Endothelial cell (in vitro differentiated cells): Measurements from ENCODE around the gene SSTR3. TPM values are rescaled to one million over a fixed set of nuclear protein-coding genes. Genes with fewer than 3 reads are reported as not detected.

Experiments used
- DNase-seq: peaks from one replicate; pipeline ENCODE4 v3.0.0; 2021; ENCODE audit warnings: low spot score
- H3K27ac Mint-ChIP-seq: one replicate; pipeline ENCODE4 v1.8.0; 2021; ENCODE audit warnings: mixed read lengths, inconsistent platforms; ENCODE audit not compliant: unreplicated experiment
- H3K27me3 Mint-ChIP-seq: one replicate; pipeline ENCODE4 v1.8.0; 2021; ENCODE audit warnings: mild to moderate bottlenecking, moderate library complexity, mixed read lengths, inconsistent platforms; ENCODE audit not compliant: unreplicated experiment
- H3K36me3 Mint-ChIP-seq: one replicate; pipeline ENCODE4 v1.8.0; 2021; ENCODE audit warnings: mild to moderate bottlenecking, low read depth, mixed read lengths, inconsistent platforms; ENCODE audit not compliant: unreplicated experiment
- H3K4me1 Mint-ChIP-seq: one replicate; pipeline ENCODE4 v1.8.0; 2021; ENCODE audit warnings: mild to moderate bottlenecking, mixed read lengths, inconsistent platforms; ENCODE audit not compliant: unreplicated experiment
- H3K4me3 Mint-ChIP-seq: one replicate; pipeline ENCODE4 v1.8.0; 2021; ENCODE audit warnings: mild to moderate bottlenecking, mixed read lengths, inconsistent platforms; ENCODE audit not compliant: unreplicated experiment
- H3K9me3 Mint-ChIP-seq: one replicate; pipeline ENCODE4 v1.8.0; 2021; ENCODE audit warnings: mixed read lengths, inconsistent platforms; ENCODE audit not compliant: unreplicated experiment
- total RNA-seq: library from RNA; stranded (reverse); fragmentation: NEBNext Ultra II Directional; extraction: Animal tissue kit (Norgen Biotek cat#: 25700); gene quantifications from one replicate; pipeline ENCODE4 v1.2.1, GENCODE V29; 2021; ENCODE audit not compliant: unreplicated experiment
- TF ChIP-seq, protein P1 (sequence below): fragments of 200-600 bp; sonication (generic); IDR thresholded peaks from one replicate; pipeline ENCODE4 v1.5.0; 2021; ENCODE audit warnings: antibody characterized with exemption; ENCODE audit not compliant: unreplicated experiment

SSTR3 gene
- total RNA-seq, 1 donor from 2014 or later: 0.13 TPM

DNA sequence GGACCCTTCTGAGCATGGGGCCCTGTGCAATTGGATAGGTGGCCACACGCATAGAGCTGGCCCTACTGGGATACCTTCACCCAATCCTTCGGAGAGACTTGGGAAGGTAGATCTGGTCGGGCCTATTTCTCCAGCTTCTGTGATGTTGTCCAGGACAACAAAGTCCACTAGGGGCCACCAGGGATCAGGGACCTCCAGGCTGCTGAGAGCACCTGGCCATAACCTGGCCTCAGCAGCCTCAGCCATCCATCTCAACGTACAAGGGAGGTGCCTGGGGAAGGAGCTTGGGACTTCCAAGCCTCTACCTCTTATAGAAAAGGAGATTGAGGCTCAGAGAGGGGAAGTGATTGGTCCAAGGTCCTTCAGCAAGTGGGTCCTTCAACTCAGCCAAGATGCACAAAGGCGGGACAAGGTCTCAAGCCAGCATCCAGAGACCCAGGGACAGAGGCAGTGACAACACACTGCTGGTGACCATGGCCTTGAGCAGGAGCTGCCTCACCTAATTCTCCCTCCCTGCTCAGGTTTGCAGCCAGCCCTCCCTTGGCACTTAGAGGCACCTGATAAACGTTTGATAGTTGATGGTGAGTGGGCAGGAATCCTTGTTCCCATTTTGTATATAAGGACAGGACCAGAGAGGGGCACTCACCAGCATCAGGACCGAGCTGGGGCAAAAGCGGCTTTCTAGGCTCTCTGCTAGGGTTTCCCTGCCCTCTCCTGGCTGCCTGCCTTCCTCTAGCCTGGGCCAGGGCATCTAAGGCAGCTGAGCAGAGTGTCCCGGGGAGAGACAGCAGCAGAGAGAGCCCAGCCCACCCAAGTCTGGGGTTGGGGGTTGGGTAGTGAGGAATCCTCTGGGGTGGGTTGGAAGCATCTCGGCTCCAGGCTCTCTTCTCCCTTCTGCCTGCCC, 27.3 kb upstream of the SSTR3 start:
- no peak overlapping the region for H3K4me3 Mint-ChIP-seq
- no peaks in the 10 kb centered on the region for H3K36me3 Mint-ChIP-seq
- TF ChIP-seq, protein P1, sequence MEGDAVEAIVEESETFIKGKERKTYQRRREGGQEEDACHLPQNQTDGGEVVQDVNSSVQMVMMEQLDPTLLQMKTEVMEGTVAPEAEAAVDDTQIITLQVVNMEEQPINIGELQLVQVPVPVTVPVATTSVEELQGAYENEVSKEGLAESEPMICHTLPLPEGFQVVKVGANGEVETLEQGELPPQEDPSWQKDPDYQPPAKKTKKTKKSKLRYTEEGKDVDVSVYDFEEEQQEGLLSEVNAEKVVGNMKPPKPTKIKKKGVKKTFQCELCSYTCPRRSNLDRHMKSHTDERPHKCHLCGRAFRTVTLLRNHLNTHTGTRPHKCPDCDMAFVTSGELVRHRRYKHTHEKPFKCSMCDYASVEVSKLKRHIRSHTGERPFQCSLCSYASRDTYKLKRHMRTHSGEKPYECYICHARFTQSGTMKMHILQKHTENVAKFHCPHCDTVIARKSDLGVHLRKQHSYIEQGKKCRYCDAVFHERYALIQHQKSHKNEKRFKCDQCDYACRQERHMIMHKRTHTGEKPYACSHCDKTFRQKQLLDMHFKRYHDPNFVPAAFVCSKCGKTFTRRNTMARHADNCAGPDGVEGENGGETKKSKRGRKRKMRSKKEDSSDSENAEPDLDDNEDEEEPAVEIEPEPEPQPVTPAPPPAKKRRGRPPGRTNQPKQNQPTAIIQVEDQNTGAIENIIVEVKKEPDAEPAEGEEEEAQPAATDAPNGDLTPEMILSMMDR: no peak
- no peak overlapping the region for H3K27ac Mint-ChIP-seq
- DNase-seq: no peak
- peaks cover 11% of the 10 kb centered on the region for H3K27me3 Mint-ChIP-seq
- H3K9me3 Mint-ChIP-seq: no peaks in the 10 kb centered on the region
- H3K4me1 Mint-ChIP-seq: peaks cover 29% of the 10 kb centered on the region

DNA sequence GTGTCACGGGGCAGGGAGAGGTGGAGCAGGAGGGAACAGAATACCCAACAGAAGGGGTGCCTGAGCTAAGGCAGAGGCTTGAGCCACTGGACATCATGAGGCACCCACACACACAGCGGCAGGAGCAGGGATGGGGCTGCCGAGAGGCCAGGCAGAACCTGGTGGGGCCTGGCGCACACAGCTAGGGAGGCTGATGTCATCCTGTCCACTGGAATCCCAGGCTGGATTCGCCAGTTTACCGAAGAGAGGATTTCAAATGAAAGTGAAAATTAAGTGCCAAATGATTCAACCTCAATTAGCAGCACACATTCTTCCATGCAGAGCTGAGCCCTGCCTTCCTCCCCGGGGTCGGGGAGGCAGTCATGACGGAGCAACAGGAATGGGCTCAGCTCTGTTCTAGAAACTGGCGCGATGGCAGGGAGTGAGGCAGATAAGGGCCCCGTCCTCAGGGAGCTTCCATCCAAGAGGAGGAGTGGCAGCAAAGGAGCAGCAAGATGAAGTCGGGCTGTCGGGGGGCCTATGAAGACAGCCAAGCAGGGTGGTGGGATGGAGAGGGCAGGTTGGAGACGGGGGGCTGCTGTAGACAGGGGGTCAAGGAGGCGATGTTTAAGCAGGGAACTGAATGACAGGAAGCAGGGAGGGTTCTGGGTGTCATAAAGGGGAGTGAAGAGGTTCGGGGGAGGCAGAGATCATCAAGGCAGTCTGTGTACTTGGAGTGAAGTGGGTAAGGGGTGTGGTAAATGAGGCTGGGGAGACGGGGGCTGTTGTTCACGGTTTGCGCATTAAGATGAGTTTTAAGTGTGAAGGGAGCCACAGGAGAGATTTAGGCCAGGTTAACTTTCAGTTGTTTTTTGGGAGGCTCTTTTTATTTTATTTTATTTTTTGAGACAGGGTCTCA, 25.3 kb upstream of the SSTR3 start:
- DNase-seq: no peak
- peaks cover 13% of the 10 kb centered on the region for H3K27me3 Mint-ChIP-seq
- H3K27ac Mint-ChIP-seq: no peak overlapping the region
- H3K4me1 Mint-ChIP-seq: peaks cover 25% of the 10 kb centered on the region
- H3K9me3 Mint-ChIP-seq: no peaks in the 10 kb centered on the region
- no peak overlapping the region for H3K4me3 Mint-ChIP-seq
- no peaks in the 10 kb centered on the region for H3K36me3 Mint-ChIP-seq
- TF ChIP-seq, protein P1: no peak

DNA sequence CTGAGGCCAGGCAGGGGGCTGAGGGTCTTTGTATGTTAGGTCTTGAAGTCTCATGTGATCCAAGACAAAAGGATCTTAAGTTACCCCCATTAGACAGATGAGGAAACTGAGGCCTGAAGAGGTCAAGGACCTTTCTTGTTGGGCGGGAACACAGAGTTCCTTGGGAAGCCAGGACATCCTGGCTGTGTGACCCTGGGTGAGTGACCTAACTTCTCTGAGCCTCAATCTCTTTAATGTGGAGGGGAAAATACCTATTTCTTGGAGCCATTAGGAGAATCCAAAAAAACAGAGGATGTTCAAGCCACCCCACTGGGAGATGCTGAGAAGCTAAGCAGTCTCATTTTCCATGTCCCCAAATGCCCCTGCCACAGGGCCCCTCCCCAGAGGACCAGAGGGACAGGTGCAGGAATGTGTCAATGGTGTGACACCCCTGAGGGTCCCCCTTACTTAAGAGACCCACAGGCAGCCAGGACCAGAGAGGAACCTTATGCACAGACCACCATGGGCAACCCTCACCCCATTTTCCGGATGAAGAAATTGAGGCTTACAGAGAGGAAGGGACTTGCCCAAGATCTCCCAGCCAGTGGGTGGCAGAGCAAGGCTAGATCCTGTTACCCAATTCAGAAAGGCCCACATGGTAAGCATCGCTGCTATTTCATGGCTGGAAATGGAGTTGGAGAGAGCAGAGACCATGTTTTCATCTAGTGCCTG, 23.8 kb upstream of the SSTR3 start:
- H3K9me3 Mint-ChIP-seq: no peaks in the 10 kb centered on the region
- peaks cover 20% of the 10 kb centered on the region for H3K4me1 Mint-ChIP-seq
- peaks cover 11% of the 10 kb centered on the region for H3K27me3 Mint-ChIP-seq

DNA sequence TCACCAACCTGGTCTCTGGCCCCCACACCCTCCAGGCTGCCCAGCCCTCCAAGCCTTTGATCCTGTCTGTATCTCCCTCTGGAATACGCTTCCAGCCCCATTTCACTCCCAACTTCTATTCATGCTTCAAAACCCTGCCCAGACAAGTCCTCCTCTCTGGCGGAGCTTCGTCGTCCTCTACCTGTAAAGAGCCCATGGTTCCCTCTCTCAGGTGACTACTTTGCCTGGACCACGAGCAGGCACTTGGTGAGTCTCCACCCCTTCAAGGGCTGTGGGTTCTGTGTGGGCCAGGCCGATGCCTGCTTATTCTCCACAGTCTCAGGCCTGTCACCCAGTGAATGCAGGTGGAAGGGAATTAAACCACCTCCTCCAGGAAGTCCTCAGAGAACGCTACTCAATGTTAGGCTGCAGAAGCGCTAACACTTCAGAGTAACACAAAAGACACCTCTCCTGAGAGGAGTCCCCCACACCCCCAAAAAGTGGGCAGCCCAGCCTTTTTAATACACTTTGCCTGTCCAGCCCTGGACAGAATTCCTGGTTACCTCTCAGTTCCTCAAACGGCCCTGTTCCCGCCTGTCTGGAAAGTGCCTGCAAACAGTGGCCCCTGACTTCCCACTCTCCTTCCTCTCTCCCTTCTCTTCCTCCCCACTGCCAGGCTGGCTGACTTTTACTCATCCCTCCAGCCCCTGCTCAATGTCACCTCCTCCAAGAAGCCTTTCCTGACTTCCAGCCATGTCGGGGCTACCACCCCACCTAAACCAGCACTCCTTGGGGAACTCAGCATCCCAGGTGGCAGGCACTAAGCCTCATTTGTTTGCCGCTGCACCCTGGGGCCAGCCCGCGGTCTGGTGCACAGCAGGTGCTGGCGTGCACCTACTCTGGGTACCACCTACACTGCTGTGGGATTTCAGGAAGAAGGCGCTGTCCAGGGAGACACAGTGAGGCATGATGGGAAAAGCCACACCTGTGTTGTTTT, 22.7 kb upstream of the SSTR3 start:
- H3K9me3 Mint-ChIP-seq: no peaks in the 10 kb centered on the region

More for the DNA sequence above, 23.8 kb upstream of the SSTR3 start:
- H3K36me3 Mint-ChIP-seq: no peaks in the 10 kb centered on the region
- DNase-seq: no peak
- TF ChIP-seq, protein P1: no peak
- peak overlapping the region; percentile 36 for H3K27ac Mint-ChIP-seq
- no peak overlapping the region for H3K4me3 Mint-ChIP-seq

More for the DNA sequence above, 22.7 kb upstream of the SSTR3 start:
- Mint-ChIP-seq H3K4me1 (peaks cover 20% of the 10 kb centered on the region), H3K27ac (no peak overlapping the region), H3K27me3 (peaks cover 11% of the 10 kb centered on the region), H3K36me3 (no peaks in the 10 kb centered on the region), H3K4me3 (no peak overlapping the region)
- DNase-seq: no peak
- TF ChIP-seq, protein P1: no peak
